NCI-H146 (cell line): Measurements from ENCODE around the gene SEMA5A.
A peak's percentile ranks its signal among the peaks of the same experiment; 100 is the strongest.

Source experiments
- DNase-seq: peaks from one replicate; lab custom pipeline; 2025; lab: John Stamatoyannopoulos, UW

The SEMA5A gene, protein sequence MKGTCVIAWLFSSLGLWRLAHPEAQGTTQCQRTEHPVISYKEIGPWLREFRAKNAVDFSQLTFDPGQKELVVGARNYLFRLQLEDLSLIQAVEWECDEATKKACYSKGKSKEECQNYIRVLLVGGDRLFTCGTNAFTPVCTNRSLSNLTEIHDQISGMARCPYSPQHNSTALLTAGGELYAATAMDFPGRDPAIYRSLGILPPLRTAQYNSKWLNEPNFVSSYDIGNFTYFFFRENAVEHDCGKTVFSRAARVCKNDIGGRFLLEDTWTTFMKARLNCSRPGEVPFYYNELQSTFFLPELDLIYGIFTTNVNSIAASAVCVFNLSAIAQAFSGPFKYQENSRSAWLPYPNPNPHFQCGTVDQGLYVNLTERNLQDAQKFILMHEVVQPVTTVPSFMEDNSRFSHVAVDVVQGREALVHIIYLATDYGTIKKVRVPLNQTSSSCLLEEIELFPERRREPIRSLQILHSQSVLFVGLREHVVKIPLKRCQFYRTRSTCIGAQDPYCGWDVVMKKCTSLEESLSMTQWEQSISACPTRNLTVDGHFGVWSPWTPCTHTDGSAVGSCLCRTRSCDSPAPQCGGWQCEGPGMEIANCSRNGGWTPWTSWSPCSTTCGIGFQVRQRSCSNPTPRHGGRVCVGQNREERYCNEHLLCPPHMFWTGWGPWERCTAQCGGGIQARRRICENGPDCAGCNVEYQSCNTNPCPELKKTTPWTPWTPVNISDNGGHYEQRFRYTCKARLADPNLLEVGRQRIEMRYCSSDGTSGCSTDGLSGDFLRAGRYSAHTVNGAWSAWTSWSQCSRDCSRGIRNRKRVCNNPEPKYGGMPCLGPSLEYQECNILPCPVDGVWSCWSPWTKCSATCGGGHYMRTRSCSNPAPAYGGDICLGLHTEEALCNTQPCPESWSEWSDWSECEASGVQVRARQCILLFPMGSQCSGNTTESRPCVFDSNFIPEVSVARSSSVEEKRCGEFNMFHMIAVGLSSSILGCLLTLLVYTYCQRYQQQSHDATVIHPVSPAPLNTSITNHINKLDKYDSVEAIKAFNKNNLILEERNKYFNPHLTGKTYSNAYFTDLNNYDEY

DNA sequence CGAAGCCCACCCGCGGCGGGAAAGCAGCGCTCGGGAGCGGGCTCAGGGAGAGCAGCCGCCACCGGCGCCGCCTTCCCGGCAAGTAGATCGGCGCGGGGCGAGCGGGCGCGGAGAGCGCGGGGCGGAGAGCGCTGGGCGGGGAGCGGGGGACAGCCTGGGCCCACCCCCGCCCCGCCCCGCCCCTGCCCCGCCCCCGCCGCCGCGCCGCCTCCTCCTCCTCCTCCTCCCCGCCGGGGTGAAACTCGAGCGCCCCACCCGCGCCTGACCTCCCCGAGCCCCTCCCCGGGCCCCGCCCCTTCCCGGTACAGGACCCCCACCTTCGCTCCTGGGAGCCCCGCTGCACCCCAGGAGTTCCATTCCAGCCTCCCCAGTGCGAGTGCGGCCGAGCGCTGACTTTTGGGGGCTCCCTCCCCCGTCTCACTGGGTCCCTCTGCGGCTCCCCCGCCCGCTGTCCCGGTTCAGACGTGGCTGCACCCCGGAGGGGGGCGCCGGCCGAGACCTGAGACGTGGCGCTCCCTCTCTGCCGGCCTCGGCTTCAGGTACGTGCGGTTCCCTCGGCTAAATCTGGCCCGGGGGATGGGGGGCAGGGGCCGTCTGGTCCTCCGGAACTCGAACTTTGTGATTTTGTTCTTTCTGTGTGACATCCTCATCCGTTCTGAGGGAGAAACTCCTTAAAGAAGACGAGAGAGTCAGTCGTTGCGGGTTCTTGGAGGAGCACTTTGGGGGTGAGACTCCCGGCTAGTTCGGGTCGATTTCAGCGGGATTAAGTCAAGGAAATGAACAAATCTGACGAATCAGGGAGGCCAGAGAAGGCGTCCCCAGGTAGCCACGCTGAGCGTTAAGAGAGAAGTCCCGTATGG is at the start of gene SEMA5A:
Gene SEMA5A, minus strand, starts transcription at position 84 of the 860 bp plus-strand sequence. CDS start 166,129 bp downstream, outside the sequence.
- DNase-seq, result peak; percentile 1

DNA sequence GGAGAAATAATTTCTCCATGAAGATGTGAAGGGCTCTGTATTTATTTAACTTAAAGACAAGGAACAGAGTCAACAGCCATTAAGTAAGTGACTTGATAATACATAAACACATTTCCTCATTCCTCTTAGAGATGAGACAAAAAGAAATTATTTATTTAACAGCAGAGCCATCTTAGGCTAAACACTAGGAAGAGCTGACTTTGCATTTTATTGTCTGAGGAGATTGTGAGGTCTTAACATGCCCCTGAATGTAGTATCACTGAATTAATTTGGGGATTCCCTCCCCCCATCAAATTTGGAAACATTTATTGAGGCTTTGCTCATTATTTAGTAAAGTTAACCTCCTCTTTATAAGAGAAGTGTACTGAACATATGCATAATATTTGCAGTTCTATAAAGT is 49.0 kb upstream of the SEMA5A start:
- no peak for DNase-seq

DNA sequence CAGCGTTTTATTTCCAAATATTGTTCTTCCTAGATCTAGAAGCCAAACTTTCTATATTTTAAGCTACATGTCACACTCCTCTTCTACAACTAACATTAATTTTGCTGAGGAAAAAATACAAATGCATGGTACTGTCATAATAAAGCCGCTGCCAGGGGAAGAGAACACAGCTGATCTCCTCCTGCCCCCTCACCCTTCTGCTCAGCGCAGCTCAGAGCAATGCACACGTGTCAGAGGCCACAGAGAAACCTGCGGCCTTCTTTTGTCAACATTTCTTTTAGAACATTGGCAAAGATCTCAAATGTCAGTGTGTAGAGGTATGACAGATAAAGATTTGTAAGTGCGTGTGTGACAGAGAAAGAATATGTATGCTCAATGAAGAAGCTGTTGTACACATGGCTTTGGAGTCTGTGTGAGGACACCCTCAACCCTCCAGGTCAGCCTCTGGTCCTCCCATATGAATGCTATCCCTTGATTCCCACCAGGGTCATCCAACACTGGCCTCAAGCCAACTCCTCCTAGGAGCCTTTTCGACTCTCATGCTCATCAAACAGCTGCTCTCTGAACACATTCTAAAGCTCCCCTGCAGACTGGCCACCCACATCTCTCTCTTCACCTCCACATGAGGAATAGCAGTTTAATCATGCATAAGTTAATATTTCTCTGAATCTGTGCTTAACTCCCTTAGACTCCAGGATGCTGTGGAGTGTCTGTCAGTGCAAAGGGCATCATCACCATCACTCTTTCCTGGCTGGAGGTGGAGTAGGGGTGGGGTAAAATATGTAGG is 43.4 kb upstream of the SEMA5A start:
- no peak for DNase-seq

DNA sequence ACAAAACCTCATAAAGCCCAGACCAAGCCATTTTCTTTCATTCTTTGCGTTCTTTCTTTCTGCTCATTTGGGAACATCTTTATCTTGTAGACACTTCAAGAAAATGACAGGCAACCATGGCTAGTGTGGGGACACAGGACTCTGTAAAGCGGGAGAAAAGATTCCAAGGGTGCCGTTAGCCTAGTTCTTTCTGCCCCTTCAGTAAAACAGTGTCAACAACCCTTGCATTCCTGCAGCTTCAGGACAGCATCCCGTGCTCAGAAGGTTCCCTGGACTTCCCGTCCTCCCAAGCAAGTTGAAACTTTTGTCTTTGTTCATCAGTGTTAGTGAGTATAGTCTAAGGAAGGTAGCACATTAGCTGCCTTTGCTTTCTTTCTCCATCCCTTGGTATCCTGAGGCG is 42.4 kb upstream of the SEMA5A start:
- no peak for DNase-seq

DNA sequence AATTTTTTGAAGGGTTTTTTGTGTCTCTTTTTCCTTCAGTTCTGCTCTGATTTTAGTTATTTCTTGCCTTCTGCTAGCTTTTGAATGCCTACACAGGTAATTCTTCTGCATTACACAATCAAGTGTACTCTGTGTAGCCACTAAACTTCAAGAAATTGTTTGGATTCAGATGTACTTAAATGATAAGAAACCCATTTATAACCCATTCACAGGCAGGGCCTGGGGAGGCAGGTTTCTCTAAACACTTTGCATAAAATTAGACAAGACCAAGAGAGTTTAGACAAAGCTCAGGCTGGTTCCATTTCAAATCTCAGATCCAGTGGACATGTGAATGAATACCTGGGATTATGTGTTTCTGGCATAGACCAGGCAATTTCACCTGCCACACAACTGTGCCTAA is 41.3 kb upstream of the SEMA5A start:
- no peak for DNase-seq

DNA sequence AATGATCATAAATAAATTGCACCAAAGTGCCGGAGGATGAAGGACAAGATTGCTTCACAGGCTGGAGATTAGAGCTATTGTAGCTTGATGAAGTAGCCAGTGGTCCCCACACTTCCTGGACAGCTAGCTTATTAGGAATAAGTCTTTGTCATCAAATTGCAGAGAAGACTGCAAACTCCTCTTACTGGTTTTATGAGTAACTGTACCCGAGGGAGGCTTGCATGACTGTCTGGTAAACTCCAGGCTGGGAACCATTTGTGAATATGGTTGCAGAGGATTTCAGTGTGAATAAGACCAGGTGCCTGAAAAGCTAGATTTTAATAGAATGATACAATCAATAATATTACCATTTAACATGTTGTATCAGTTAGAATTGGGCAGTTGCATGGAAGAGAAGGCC is 36.5 kb upstream of the SEMA5A start:
- DNase-seq, result no peak

DNA sequence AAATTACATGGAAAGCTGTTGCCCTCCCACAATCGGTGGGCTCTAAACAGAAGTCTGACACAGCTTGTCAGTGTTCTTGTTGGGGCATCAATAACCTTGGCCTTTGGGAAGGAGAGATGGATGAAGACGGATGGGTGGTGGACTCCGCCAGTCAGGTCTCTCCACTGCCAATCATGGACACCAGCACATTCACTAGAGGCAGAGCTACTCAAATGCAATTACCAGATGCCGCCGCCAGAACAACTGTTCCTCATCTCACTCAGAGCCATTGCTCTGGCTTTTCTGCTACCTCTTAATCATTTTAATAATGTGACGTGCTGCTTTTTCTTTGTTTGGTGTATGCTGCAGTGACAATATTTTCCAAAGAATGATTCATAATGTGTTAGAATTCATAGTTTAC is 27.9 kb upstream of the SEMA5A start:
- DNase-seq, result no peak

DNA sequence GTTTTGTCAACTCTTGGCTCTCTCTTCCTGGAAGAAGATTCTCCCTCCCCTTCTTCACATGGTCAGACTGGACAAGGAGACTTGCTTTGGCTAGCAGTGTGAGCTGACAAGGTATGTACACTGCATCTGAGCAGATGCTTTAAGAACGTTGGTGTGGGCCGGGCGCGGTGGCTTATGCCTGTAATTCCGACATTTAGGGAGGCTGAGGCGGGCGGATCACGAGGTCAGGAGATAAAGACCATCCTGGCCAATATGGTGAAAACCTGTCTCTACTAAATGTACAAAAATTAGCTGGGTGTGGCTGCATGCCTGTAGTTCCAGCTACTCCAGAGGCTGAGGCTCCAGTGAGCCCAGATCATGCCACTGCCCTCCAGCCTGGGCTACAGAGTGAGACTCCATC is 26.4 kb upstream of the SEMA5A start:
- DNase-seq, result no peak

DNA sequence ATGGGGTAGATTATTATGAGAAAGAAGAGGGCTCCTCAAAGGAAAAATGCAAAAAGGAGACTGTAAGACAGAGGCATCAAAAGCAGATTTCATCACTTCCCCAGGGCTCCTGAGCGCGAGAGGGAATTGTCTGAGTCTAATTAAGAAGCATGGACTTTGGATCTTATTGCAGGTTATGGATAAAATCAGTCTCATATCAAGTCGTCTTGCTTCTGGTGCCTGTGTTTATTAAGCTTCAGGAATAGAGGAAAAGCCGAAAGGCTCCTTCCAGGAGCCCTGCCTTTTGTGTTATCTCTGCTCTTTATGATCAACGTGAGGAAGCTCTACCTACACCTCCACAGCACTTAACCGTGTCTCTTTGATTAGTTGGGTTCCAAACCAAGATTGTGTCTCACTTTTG is 25.0 kb upstream of the SEMA5A start:
- no peak for DNase-seq

DNA sequence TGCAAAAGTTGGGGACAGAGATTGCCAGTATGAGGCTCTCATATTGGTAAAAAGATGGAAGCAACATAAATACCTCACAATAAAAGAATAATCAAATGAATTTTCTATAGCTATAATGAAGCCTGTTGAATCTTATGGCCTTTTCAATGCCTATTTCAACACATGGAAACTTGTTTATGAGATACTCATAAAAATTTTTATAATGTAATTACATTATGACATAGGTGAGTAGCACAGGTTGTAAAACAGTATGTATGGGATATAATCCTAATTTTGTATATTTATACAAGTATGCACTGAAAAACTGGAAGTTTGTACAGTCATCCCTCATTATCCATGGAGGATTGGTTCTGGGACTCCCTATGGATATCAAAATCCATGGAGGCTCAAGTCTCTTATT is 21.2 kb upstream of the SEMA5A start:
- DNase-seq, result no peak

DNA sequence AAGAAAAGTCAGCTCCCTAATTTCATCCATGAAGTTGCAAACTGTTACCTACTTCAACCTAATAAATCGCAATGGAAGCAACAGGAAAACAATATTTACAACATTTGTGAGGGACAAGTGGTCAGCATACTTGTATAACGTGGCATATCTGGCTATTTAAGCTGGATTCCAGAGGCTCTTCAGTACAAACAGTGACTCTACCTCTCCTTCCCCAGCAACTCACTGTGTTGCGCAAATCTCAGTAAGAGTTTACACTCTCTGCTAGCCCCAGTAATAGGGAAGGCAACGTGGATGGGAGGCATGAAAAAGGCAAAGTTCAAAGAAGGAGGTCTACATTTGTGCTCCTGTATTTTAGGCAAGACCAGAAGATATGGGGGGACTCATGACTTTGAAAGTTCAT is 18.9 kb upstream of the SEMA5A start:
- no peak for DNase-seq

DNA sequence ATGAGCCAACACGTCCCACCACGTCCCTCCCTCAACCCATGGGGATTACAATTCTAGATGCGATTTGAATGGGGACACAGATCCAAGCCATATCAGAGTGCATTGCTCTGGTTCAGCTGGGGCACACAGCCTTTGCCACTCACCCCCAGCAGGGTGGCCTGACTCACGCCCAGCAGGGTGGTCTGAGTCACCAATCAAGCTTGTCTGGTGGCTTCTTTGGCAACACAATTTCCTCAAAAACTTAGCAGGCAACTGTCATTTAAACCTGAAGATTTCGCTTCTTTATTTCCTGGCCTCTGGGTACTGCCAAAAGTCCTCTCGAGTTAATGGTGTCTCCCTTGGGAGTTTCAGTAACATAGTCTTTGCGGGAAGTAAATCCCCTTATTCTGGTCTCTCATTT is 16.3 kb upstream of the SEMA5A start:
- DNase-seq, result no peak

DNA sequence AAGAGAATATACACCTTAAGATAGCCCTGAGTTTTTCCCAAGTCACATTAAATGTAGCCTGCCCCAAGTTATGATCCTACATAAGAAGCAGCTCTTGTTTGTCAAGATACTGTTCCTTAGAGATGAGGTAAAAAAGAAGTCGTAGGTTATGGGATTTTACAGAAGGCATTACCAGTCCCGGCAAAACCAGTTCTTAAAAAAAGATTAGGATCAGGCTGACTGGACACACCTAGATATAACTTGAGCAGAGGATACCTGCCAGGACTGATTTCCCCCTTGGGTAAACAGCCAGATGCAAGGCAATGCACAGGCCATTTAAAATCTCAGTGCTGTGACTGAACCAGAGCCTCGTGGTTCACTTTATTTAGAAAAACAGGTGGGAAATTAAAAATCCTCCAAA is 14.1 kb upstream of the SEMA5A start:
- no peak for DNase-seq

DNA sequence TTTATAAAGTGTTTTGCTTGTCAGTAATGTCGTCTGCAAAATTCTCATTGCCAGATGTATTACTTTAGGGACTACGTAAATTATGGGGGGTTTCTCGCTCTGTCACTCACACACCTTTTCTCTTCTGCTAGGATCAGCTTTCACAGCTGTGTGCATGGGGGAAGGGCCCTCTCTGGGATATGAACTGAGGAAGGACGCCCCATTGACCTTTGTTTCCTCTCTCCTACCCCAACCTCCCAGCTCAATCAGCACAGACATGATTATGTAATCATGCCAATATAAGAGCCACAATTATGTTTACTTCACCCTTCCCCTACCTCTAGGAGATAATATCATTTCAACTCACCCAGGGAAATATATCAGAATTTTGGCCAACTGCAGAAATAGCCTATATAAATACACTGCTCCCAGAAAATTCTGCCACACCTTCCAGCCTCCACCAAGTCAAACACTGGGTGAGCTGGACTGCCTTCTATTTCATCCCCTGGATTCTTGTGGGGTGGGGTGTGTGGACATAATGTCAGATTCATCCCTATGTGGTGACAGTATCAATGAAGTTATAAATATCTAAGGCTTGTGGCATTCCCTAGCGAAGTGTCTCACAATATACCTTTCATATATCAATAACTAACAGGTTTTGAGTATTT is 12.6 kb upstream of the SEMA5A start:
- no peak for DNase-seq

DNA sequence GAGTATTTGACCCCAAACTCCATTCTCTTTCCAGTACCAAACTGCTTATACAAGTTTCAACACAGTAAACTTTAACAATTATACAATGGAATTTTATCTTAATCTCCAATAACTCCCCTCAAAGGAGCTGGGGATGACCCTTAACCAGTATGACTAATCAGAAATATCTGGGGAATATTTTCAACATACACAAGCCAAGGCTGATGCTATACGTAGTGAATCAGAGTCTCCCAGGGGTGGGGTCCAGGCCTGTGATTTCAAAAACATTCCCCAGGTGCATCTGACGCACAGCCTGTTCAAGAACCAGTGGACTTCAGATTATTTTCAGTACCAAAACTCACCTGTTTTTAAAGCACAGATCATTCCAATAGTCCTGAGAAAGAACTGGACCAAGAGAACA is 11.8 kb upstream of the SEMA5A start:
- no peak for DNase-seq

DNA sequence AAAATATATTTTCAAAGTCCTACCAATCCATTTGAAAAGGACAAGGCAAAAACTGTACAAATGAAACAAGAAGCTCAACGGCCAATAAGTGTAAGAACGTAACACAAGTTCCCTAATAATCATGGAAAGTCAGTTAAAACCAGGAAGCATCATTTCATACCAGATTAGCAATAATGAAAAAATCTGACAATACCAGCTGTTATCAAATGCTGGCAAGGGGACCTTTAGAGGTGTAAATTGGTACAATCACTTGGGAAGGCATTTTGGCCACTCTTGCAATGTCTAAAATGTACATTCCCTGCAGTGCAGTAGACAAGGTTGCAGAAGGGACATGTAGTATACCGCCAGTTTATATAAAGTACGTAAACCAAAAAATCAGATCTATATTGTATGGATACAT is 10.1 kb upstream of the SEMA5A start:
- no peak for DNase-seq

DNA sequence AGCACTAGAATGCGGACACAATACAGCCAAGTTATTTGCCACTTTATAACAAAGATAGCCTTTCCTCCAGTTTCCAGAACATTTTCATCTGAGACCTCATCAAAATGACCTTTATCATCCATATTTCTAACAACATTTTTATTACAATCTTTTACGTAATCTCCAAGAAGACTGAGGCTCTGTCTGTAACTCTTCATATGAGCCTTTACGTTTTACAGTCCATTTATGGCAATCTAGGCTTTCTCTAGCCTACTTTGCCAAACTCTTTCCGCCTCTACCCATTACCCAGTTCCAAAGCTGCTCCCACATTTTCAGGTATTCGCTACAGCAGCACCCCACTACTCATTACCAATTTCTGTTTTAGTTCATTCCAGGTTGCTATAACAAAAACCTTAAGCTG is 8.2 kb upstream of the SEMA5A start:
- DNase-seq, result no peak

DNA sequence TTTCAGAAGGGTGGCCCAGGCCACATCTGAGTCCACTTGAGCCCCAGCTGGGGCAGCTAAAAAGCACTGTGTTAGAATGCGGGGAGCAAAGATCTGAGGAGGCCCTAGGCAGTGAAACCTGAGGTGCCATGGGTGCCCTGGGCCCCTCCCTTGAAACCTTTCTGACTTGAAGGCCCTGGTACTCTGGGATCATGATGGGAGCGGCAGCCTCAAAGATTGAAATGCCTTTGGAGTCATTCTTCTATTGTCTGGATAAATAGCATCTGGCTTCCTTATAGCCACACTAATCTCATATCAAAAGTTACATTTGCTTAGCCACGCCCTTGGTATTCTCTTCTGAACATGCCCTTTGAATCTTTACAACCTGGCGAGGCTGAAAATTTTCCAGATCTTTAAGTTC is 7.7 kb upstream of the SEMA5A start:
- no peak for DNase-seq

DNA sequence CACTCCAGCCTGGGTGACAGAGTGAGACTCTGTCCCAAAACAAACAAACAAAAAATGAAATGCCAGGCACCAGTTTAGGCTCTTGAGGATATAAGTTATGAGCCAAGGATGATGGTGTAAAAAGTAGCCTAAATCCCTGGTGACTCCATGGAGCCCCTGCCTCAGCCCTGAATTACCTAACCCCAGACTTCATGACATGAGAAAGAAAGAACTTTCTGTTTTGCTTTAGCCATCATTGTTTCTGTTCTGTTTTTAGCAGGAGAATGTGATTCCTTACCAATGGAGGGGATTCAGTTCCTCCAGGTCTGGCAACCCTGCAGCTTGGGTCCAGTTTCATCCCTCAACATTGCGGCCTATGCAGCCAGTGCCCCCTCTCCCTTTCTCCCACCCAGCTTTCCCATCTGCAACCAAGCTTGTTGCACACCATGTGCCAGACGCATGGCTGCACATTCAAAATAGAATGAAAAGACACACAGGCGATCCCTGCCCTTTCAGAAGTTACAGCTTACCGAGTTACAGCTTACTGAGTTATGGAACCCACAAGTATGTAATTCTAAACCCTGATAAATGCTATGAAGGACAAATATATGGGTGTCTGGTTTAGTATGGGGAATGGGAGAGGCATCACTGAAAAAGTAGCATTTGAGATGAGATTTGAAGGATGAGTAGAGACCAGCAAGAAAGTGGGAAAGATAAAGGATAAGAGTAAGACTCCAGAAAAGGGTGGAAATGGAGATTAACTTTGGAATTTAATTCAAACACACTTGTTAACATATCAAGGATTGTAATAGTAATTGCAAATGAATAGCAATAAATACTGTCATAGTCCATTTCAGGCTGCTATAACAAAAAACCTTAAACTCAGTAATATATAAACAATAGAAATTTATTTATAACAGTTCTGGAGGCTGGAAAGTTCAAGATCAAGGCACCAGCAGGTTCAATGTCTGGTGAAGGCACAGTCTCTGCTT is 6.0 kb upstream of the SEMA5A start:
- DNase-seq, result no peak
